SIG-M5 treated with dmso at 0.1 percent for 504 hours (cell line): ENCODE results near the gene MCF2L2.
"Not testable (repeated sequence)": the region's sequence is repeated elsewhere in the genome, so short reads cannot be mapped to it uniquely, and the experiment has no call there.

Experiments
- DNase-seq: peaks from one replicate; lab custom pipeline; 2025; ENCODE audit not compliant: unreplicated experiment; lab: John Stamatoyannopoulos, UW

The MCF2L2 gene

GRCh38 chr3:183396662-183397391, 31.6 kb downstream of the MCF2L2 start:
- DNase-seq: no peak

DNA sequence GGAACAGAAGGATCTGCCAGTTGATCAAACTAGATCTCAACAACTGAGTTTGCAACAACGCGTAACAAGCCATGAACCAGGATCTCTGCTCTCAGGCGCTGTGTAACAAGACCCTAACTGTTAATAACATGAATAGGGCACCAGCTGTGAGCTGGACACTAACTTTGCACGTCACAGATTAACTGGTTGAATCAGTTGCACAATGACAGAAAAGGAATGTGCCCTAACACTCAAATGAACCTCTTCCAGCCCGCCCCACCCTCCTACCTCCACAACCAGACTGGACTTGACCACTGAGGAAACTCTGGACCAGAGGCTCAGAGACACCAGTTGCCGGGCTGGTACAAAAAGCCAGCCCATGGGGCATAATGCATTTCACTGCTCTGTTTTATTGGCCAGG, 34.3 kb downstream of the MCF2L2 start:
- no peak for DNase-seq

DNA sequence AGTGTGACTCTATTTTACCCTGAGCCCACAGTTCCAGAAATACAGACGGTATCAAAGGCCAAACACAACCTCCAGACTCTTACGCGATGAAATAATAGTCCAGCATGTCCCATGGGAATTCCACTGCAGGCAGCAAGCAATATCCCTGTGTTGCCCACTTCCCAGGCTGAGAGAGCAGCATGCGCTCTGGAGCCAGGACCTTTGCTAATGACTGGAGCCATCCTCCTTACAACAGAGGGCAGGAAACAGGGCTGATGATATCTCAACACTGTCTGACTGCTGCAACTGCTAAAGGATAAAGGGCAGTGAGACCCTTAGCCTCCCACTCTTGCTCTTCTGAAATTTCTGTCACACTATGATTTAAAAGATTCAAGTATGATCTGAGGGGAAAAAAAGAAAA, 34.8 kb downstream of the MCF2L2 start:
- DNase-seq: no peak

DNA sequence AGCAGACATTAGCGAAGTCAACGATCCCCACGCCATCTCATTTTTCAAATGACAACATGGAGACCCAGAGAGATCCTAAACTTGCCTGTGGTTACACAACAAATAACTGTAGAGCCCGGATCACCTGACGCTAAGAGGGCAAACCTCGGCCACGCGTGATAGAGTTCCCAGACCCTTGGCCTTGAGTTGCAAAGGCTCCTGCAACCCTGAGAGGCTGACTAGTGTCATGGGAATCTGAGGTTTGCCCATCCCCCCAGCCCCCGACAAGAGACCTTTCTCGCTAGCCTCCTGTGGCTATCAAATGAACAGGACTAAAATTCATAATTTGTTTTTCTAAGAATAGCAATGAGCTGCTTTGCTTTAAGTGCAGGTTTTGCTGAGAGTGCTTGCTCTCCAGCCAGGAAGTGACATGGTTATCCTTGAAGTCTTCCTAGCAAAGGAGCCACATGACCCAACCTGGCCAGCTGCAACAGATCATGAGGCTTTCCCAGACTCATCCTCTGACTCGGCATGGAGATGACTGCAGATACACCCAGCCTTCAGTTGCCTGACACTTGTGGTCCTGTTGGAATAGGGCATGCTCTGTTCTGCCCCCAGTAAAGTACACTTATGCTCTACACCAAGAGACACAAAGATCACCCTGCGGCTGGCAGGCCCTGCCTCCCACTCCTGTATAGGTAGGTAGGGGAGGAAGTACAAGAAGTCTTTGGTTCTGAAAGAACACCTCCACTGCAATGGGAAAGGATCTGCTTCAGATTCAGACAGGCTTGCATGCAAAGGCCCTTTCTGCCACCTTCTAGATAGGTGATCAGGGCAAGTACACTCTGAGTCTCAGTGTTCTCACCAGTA, 36.0 kb downstream of the MCF2L2 start:
- DNase-seq: no peak

- no peak for DNase-seq
Observed at GRCh38 chr3:183391460-183391859, 37.0 kb downstream of the MCF2L2 start.

GRCh38 chr3:183390844-183391243, 37.6 kb downstream of the MCF2L2 start:
- DNase-seq: no peak

GRCh38 chr3:183388213-183388895, 40.1 kb downstream of the MCF2L2 start:
- peak; percentile 16 for DNase-seq

DNA sequence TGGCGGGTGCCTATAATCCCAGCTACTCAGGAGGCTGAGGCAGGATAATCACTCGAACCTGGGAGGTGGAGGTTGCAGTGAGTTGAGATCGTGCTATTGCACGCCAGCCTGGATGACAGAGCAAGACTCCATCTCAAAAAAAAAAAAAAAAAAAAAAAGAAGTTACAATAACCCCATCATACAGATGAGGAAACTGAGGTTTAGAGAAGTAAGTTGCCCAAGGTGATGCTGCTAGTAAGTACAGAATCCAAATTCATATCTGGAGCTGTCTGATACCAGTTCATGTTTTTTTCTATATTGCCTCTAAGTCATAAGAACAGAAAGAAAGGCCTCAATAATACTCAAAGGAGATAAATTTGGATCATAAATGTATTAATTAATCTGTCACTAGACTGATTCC, 40.6 kb downstream of the MCF2L2 start:
- DNase-seq: no peak

- DNase-seq: no peak
Observed at GRCh38 chr3:183386651-183387050, 41.8 kb downstream of the MCF2L2 start.

GRCh38 chr3:183385698-183386613, 42.5 kb downstream of the MCF2L2 start:
- peak; percentile 90 for DNase-seq

GRCh38 chr3:183381673-183382072, 46.7 kb downstream of the MCF2L2 start:
- peak; percentile 70 for DNase-seq

- DNase-seq: no peak
Observed at GRCh38 chr3:183381179-183381578, 47.2 kb downstream of the MCF2L2 start.

DNA sequence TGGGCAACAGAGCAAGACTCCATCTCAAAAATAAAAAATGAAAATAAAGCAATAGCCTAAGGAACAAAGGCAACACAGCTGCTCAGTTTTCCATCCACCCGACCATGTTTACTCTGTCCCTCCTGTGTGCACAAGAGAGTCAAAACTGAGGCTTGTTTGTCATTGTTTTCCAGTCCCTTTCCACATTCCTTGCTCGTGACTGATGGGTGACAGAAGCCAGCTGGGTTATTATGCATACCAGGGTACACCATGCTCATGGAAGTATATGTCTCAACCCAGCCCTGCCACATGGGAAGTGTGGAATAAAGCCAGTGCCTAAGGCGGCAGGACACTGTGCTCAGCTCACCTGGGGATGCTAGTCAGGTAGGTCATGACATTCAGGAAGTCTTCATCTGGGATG, 49.5 kb downstream of the MCF2L2 start:
- no peak for DNase-seq

- DNase-seq: no peak
Observed at GRCh38 chr3:183378545-183378944, 49.9 kb downstream of the MCF2L2 start.

- DNase-seq: no peak
Observed at GRCh38 chr3:183378008-183378407, 50.4 kb downstream of the MCF2L2 start.

DNA sequence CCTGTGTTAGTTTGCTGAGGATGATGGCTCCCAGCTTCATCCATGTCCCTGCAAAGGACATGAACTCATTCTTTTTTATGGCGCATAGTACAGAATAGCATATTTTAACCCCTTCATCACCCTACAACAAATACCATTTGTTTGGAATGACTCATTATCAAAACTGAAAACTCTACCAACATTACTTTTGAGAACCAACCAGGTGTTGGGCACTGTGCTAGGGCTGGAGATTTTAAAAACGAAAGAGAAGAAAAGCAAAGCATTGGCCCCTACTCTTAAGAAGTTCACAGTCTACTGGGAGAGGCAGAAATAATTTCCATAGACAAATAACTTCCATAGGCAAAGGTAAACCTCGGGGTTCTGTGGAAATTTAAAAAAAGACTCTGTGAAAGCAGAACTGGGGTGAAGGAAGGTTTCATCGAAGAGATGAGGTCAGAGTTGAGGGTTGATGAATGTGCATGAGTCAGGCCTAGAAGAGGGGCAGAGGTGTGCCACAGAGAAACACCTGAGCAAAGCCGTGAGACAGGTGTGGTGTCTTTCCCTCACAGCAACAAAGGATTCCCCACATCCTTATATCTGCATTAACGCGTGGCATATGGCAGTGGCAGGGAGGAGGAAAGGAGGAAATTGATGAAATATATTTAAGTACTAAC, 51.0 kb downstream of the MCF2L2 start:
- DNase-seq: no peak

- peak; percentile 88 for DNase-seq
Observed at GRCh38 chr3:183375787-183376186, 52.6 kb downstream of the MCF2L2 start.

DNA sequence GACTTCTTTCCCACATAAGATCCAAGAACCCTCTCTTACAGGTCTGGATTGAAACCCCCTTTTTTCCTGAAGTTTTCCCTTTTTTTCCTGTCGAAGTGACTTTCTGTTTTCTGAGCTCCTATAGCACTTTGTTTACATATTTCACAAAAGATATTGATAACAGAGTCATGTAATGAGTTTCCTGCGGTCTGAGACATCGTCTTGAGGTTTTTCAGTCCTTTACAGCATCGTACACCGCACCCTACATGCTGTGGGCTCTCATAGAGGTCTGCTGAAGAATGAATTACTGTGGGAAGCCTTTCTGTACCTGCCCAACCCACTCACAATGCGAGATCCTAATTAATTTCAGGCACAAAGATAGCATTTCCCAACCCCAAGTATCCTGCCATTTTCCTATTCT, 53.1 kb downstream of the MCF2L2 start:
- no peak for DNase-seq

- DNase-seq: no peak
Observed at GRCh38 chr3:183372911-183373310, 55.5 kb downstream of the MCF2L2 start.

DNA sequence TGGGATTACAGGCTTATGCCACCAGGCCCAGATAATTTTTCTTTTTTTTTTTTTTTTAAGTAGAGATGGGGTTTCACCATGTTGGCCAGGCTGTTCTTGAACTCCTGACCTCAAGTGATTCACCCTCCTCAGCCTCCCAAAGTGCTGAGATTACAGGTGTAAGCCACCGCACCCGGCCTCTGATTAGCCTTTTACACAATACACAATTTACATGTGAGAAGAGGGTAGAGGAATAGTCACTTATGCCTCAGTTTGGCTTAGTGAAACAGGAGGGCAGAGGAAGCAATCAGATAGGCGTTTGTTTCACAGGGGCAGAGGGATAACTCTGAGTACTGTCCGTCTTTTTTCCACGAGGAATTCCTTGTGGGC, 56.8 kb downstream of the MCF2L2 start:
- not testable (repeated sequence) for DNase-seq
